GM19372 (cell line): ENCODE measurements around the gene PTCD1.
A peak's percentile ranks its signal among the peaks of the same experiment; 100 is the strongest.
"Not testable (repeated sequence)": the region's sequence is repeated elsewhere in the genome, so short reads cannot be mapped to it uniquely, and the experiment has no call there.

Experiments
- ATAC-seq: cut with Tn5 transposase; IDR thresholded peaks from one replicate; pipeline ENCODE4 v1.9.1; 2021; ENCODE audit warnings: mild to moderate bottlenecking, low read depth, moderate library complexity; ENCODE audit not compliant: unreplicated experiment

Gene PTCD1

GRCh38 chr7:99392046-99392445 is 46.6 kb downstream of the PTCD1 start:
- no peak for ATAC-seq

GRCh38 chr7:99390941-99391602 is 47.5 kb downstream of the PTCD1 start:
- ATAC-seq = no peak

- ATAC-seq = no peak
Measured at GRCh38 chr7:99389772-99390171, 48.8 kb downstream of the PTCD1 start.

DNA sequence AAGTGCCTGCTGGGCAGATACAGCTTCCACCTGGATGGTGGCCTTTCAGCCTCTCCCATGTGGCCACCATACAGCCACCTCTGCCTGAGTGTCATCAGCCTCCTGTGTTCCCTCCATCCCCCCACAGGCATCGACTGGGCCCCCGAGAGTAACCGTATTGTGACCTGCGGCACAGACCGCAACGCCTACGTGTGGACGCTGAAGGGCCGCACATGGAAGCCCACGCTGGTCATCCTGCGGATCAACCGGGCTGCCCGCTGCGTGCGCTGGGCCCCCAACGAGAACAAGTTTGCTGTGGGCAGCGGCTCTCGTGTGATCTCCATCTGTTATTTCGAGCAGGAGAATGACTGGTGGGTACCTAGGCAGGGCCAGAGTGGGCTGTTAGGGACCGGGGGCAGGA is 50.7 kb downstream of the PTCD1 start:
- no peak for ATAC-seq

GRCh38 chr7:99387239-99387635 is 51.4 kb downstream of the PTCD1 start:
- not testable (repeated sequence) for ATAC-seq

- ATAC-seq = no peak
Measured at GRCh38 chr7:99386584-99387238, 51.9 kb downstream of the PTCD1 start.

GRCh38 chr7:99385564-99385963 is 53.0 kb downstream of the PTCD1 start:
- no peak for ATAC-seq

DNA sequence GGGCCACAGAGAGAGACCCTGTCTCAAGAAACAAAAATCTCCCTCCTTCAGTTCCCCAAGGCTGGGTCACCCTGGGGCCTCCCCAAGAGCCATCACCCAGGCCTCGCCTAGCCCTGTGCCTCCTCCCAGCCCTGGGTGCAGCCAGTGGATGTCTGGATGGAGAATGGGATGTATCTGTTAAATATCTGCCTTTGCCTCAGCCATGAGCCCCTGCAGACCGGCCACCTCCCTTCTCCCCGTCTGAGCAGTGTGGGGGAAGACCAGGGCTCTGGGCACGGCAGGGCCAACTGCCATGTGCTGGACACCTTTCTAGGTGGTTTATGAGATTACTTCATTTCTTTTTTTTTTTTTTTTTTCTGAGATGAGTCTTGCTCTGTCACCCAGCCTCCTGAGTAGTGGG is 54.1 kb downstream of the PTCD1 start:
- no peak for ATAC-seq

- ATAC-seq = no peak
Measured at GRCh38 chr7:99383791-99384370, 54.7 kb downstream of the PTCD1 start.

- ATAC-seq = no peak
Measured at GRCh38 chr7:99383203-99383602, 55.4 kb downstream of the PTCD1 start.

DNA sequence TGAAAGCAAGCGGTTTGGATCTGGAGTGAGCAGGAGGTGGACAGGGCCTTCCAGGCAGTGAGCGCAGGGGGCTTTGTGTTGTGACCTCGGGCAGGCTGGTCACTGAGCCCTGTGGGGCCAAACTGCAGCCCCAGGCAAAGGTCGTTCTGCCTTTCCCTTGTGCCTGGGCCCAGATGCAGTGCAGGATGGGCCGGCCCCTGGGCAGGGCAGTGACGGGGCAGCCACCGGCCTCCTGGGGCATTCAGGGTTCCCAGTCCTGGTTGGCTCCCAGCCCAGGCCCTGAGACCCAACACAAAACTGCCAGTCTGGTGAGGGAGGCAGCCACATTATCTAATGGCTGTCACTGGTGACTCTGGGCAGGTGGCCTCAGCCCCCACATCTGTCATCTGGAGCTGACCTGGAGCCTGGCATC is 56.9 kb downstream of the PTCD1 start:
- no peak for ATAC-seq

GRCh38 chr7:99380823-99381663 is 57.6 kb downstream of the PTCD1 start:
- ATAC-seq = peak; percentile 72

- ATAC-seq = peak; percentile 36
Measured at GRCh38 chr7:99380032-99380822, 58.4 kb downstream of the PTCD1 start.

GRCh38 chr7:99379693-99380031 is 58.9 kb downstream of the PTCD1 start:
- not testable (repeated sequence) for ATAC-seq

DNA sequence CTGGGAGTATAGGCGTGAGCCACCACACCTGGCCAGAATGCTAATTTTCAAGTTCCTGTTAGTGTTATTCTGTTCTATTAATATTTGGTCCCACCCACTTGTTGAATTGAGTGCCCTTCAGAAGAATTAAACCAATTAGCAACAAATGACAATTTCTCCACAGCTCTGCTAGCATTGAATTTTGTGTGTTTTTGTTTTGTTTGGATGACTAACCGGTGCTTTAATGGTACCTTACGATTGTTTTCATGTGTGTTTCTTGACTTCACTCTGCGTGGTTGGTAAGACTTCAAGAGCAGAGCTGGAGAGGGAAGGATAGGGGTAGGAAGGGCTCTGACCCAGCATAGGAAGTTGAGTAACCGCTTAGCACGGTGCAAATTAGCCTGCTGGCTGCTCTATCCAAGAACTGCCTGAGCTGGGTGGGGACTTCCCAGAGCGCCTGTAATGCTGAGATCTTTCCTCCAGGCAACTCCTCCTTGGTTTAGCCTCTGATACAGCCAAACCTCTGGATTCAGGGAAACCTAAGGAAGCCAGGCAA is 59.5 kb downstream of the PTCD1 start:
- no peak for ATAC-seq

- peak; percentile 37 for ATAC-seq
Measured at GRCh38 chr7:99375070-99375807, 63.4 kb downstream of the PTCD1 start.

- peak; percentile 55 for ATAC-seq
Measured at GRCh38 chr7:99374111-99375064, 64.2 kb downstream of the PTCD1 start, which contains the start of gene ARPC1B. ARPC1B (plus strand) TSS chr7:99374730; CDS start chr7:99385715, 10,985 bp downstream.
